GM18511 (cell line): ENCODE results near the gene RIN3.
A peak's percentile ranks its signal among the peaks of the same experiment; 100 is the strongest.
"Not testable (repeated sequence)": the region's sequence is repeated elsewhere in the genome, so short reads cannot be mapped to it uniquely, and the experiment has no call there.

Experiments used
- ATAC-seq: cut with Tn5 transposase; IDR thresholded peaks from one replicate; pipeline ENCODE4 v1.9.1; 2021; ENCODE audit warnings: mild to moderate bottlenecking, moderate library complexity; ENCODE audit not compliant: unreplicated experiment

The RIN3 gene

GRCh38 chr14:92616178-92616577, 102.6 kb downstream of the RIN3 start:
- ATAC-seq = no peak

GRCh38 chr14:92617581-92617980, 104.0 kb downstream of the RIN3 start:
- ATAC-seq = no peak

GRCh38 chr14:92619671-92620456, 106.3 kb downstream of the RIN3 start:
- ATAC-seq = no peak

- ATAC-seq = no peak
These were observed 108.7 kb downstream of the RIN3 start for GRCh38 chr14:92622311-92622710.

GRCh38 chr14:92624764-92625163, 111.2 kb downstream of the RIN3 start:
- ATAC-seq = no peak

GRCh38 chr14:92625213-92625612, 111.6 kb downstream of the RIN3 start:
- no peak for ATAC-seq

- no peak for ATAC-seq
These were observed 112.5 kb downstream of the RIN3 start for GRCh38 chr14:92626041-92626440.

GRCh38 chr14:92627707-92628215, 114.2 kb downstream of the RIN3 start:
- ATAC-seq = no peak

GRCh38 chr14:92628636-92629035, 115.1 kb downstream of the RIN3 start:
- ATAC-seq = no peak

- ATAC-seq = no peak
These were observed 116.8 kb downstream of the RIN3 start for GRCh38 chr14:92630367-92630766.

- ATAC-seq = no peak
These were observed 117.5 kb downstream of the RIN3 start for GRCh38 chr14:92631098-92631497.

GRCh38 chr14:92632546-92633273, 119.1 kb downstream of the RIN3 start:
- ATAC-seq = no peak

GRCh38 chr14:92633274-92633616, 119.7 kb downstream of the RIN3 start:
- no peak for ATAC-seq

GRCh38 chr14:92633724-92634123, 120.1 kb downstream of the RIN3 start:
- no peak for ATAC-seq

- ATAC-seq = peak; percentile 63
These were observed 121.5 kb downstream of the RIN3 start for GRCh38 chr14:92635031-92635430.

- ATAC-seq = no peak
These were observed 122.3 kb downstream of the RIN3 start for GRCh38 chr14:92635896-92636295.

GRCh38 chr14:92637228-92637627, 123.6 kb downstream of the RIN3 start:
- ATAC-seq = no peak

GRCh38 chr14:92637864-92638263, 124.3 kb downstream of the RIN3 start:
- ATAC-seq = no peak

GRCh38 chr14:92638266-92638665, 124.7 kb downstream of the RIN3 start:
- no peak for ATAC-seq

GRCh38 chr14:92638904-92639303, 125.3 kb downstream of the RIN3 start:
- ATAC-seq = no peak

GRCh38 chr14:92639472-92640117, 126.0 kb downstream of the RIN3 start:
- not testable (repeated sequence) for ATAC-seq

GRCh38 chr14:92641306-92641705, 127.7 kb downstream of the RIN3 start:
- no peak for ATAC-seq
